ENCODE results near the gene CENPVL2. TPM values are rescaled to one million over a fixed set of nuclear protein-coding genes. Genes with fewer than 3 reads are reported as not detected.

CENPVL2 gene
- total and polyA plus RNA-seq, 2 of the 8 experiments (the other 6 are each of a cell fraction or from before 2014, with no cell fraction given): 3.2 to 8.0 TPM

DNA sequence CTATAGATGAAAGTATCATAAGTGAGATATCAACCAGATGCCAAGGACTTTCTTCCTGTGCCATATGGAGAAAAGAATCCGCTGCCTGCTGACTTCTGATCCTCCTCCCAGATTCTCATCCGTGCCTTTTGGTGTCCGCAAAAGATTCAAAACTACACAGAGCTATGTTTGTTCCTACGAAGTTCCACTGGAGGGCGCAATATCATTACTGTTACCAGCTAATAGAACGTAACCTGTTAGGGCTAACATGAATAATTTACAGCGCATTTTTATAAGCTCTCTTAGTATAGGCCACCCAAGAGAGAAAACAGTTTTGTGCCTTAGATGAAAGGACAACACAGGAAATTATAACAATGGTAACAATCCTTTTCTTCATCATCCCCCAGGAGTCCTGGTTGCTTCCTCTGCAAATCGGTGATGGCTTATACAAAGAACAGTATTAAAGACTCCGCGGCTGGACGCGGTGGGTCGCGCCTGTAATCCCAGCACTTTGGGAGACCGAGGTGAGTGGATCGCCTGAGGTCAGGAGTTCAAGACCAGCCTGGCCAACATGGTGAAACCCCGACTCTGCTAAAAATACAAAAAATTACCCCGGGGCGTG is 41.1 kb downstream of the CENPVL2 start:
- Histone ChIP-seq H3K9me3 (ENCODE audit: insufficient read depth in 2 of 2, low read depth in 1 of 2, low read length in 1 of 2) (peaks cover 0 to 8% of the 10 kb centered on the region in 2 experiments; a peak in 1 of 4 replicates), H4K20me1 (replicated peaks in 1 of 2; ENCODE audit: control insufficient read depth in 1 of 2, insufficient read depth in 2 of 2, low read length in 2 of 2) (no peaks in the 10 kb centered on the region), H2BK15ac (ENCODE audit: low read length) (no peak overlapping the region), H3K4me3 (ENCODE audit: extremely low read depth in 1 of 4, insufficient read depth in 2 of 4, low read depth in 3 of 4, low read length in 4 of 4) (no peak overlapping the region), H2BK12ac (ENCODE audit: low read depth, low read length) (no peak overlapping the region), H2BK20ac (ENCODE audit: low read length) (no peak overlapping the region), H2AK5ac (ENCODE audit: low read depth, low read length) (no peak overlapping the region), H3K79me2 (ENCODE audit: control insufficient read depth in 1 of 2, insufficient read depth in 2 of 2, low read length in 2 of 2) (no peaks in the 10 kb centered on the region), H3K9ac (replicated peaks in 1 of 4; ENCODE audit: extremely low read depth in 1 of 4, low read depth in 3 of 4, low read length in 3 of 4) (no peak overlapping the region), H3K23me2 (ENCODE audit: low read depth, low read length) (no peaks in the 10 kb centered on the region), H3K36me3 (ENCODE audit: control insufficient read depth in 2 of 4, insufficient read depth in 4 of 4, low read length in 3 of 4) (no peaks in the 10 kb centered on the region), H3K23ac (ENCODE audit: insufficient read length) (no peak overlapping the region), H4K91ac (replicated peaks; ENCODE audit: insufficient read length, low read length) (no peak overlapping the region), H3K18ac (ENCODE audit: extremely low read depth, low read length) (no peak overlapping the region), H2BK5ac (ENCODE audit: low read depth, low read length) (no peak overlapping the region), H3K27ac (ENCODE audit: low read depth, low read length) (no peak overlapping the region), H4K8ac (ENCODE audit: extremely low read depth, insufficient read depth, low read length) (no peak overlapping the region), H3K4ac (replicated peaks; ENCODE audit: insufficient read length, low read depth, low read length) (no peak overlapping the region), H3K4me1 (replicated peaks in 1 of 4; ENCODE audit: control insufficient read depth in 3 of 4, insufficient read depth in 4 of 4, low read length in 3 of 4) (no peaks in the 10 kb centered on the region), H3K4me2 (ENCODE audit: insufficient read depth in 1 of 2, low read depth in 2 of 2, low read length in 2 of 2) (no peak overlapping the region), H2BK120ac (replicated peaks; ENCODE audit: low read depth, low read length) (no peak overlapping the region), H3K27me3 (replicated peaks in 1 of 4; ENCODE audit: control insufficient read depth in 3 of 4, extremely low read depth in 1 of 4, insufficient read depth in 3 of 4, low read length in 3 of 4) (no peaks in the 10 kb centered on the region), H4K5ac (ENCODE audit: insufficient read length, low read depth, low read length) (no peak overlapping the region), H3K56ac (replicated peaks; ENCODE audit: insufficient read length, low read depth, low read length) (no peak overlapping the region), H2AFZ (ENCODE audit: low read length) (no peak overlapping the region), H3K14ac (ENCODE audit: insufficient read length) (no peak overlapping the region), H3K79me1 (ENCODE audit: low read depth, low read length) (no peaks in the 10 kb centered on the region)
- POLR2A ChIA-PET (ENCODE audit: partially characterized antibody): interaction anchor here (1.5 kb wide), 1 partner anchor 252 kb away, joined by 7 read pairs; the partner anchor contains the start of gene MAGED1
- DNase-seq (ENCODE audit: low read depth in 1 of 2, low spot score in 2 of 2) (no peak), FAIRE-seq (peak; percentile 98)
- CTCF ChIA-PET (ENCODE audit: partially characterized antibody): interaction anchor here (0.7 to 2.1 kb wide), 13 partner anchors 8 to 621 kb away, joined by 3 to 21 read pairs (median 3); partner anchors contain the start of gene MAGED1
- 31% methylated on average over 13 of the region's 19 CpGs; no CpG with 5 or more reads in 1 of the 2 experiments for WGBS, 2 experiments (ENCODE audit: extremely low coverage in 1 of 2, insufficient coverage in 1 of 2, insufficient read length in 1 of 2, insufficient replicate concordance in 2 of 2, low coverage in 1 of 2, low lambda C conversion rate in 2 of 2, missing lambda C conversion rate in 1 of 2)
- no peak for TF ChIP-seq KDM5A (IDR thresholded peaks at IDR 0.05; ENCODE audit: low read length)
- TF ChIP-seq CTCF (IDR thresholded peaks at IDR 0.05; ENCODE audit: control extremely low read depth in 1 of 3, insufficient read depth in 1 of 3, low read depth in 1 of 3, low read length in 3 of 3): peak in 2 of 3 experiments; percentile 40 to 64; a peak in 2 of 4 replicates
- TF ChIP-seq PHF8 (conservative IDR thresholded peaks at IDR 0.05; ENCODE audit: low read depth, low read length): no peak
- no peak for TF ChIP-seq EGR1 (IDR thresholded peaks at IDR 0.05; ENCODE audit: borderline replicate concordance, low read depth, low read length)
